NCI-H2029 (cell line): ENCODE results near the gene SMDT1.
"Not testable (repeated sequence)": the region's sequence is repeated elsewhere in the genome, so short reads cannot be mapped to it uniquely, and the experiment has no call there.

Source experiments
- DNase-seq: peaks from one replicate; lab custom pipeline; 2025; lab: John Stamatoyannopoulos, UW

The SMDT1 gene

DNA sequence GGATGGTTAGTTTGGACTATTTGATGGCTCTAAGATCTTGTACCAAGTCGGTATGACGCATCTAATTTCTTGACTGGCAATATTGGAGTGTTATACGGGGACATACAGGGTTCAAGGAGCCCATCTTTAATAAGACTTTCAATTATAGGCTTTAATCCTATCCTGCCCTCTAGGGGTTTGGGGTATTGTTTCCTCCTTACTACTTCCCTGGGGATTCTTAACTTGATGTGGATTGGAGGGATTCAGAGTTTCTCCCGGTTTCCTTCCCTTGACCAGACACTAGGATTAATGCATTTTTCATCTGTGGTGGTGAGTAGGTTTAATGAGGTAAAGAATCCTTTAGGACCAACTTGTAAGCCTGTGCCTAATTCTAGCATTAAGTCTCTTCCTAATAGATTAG, 32.3 kb downstream of the SMDT1 start:
- no peak for DNase-seq

GRCh38 chr22:42112793-42113192, 33.3 kb downstream of the SMDT1 start:
- DNase-seq, result not testable (repeated sequence)

DNA sequence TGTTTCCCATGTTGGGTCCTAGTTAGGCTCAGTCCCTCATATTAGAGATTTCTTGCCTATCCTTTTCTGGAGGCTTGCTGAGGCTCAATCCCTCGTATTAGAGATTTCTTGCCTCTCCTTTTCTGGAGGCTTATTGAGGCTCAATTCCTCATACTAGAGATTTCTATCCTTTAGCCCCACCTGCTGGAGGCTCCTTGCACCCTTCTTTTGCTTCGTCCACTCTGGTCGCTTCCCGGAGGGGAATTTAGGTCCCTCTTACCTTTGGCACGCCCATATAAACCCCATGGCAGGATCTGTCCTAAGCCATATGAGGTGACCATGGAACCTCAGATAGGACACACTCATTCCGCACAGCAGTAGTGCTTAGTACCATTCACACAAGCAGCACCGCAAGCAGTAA, 35.2 kb downstream of the SMDT1 start:
- no peak for DNase-seq

DNA sequence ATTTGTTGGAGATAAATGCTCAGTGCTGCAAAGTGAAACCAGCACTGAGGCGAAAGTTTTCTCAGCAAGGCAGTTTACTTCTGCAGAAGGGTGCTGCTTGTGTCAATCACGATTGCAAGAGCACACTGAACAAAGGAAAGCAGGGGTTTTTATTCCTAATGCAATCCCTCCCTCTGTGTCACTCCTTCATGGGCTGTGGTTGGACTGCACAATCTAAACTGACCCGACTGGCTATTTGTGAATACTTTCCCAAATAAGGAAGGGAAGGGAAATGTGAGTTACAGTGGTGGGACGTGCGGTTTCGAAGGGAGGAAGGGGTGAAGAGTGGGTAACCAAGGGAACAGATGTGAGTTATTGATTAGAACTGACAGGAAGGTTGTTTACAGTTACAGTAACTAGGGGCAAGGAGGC, 35.9 kb downstream of the SMDT1 start:
- not testable (repeated sequence) for DNase-seq

DNA sequence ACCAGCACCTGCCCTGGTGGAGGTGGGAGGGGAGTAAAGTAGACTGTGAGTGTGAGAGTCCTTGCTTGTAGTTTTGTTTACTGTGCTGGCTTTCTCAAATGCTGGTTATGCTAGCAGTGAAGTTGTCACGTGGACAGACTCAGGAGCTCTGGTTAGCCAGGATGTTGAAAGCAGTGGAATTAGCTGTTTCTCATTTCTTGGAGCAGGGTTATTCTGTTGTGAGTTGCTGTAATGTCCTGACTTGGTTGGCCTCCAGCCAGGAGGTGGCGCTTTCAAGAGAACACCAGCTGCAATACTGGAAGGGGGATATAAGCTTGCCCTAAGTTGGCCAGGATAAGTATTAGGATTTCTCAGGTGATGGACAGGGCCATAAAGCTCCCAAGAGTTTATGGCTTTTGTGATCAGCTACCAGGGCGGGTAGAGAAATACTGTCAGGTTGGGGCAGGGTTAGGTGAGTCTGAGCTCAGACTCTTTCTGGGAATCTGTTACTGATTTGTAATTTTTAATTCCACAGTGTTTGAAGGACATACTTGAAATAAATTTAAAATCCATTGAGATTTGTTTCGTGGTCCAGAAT, 37.4 kb downstream of the SMDT1 start:
- DNase-seq, result no peak

- DNase-seq, result not testable (repeated sequence)
Observed at GRCh38 chr22:42120231-42121021, 40.9 kb downstream of the SMDT1 start.

GRCh38 chr22:42123529-42123928, 44.0 kb downstream of the SMDT1 start:
- not testable (repeated sequence) for DNase-seq

GRCh38 chr22:42127606-42128005, 48.1 kb downstream of the SMDT1 start:
- no peak for DNase-seq

GRCh38 chr22:42128007-42128406, 48.5 kb downstream of the SMDT1 start:
- DNase-seq, result not testable (repeated sequence)

- DNase-seq, result peak; percentile 33
Observed at GRCh38 chr22:42128776-42129694, 49.5 kb downstream of the SMDT1 start.

DNA sequence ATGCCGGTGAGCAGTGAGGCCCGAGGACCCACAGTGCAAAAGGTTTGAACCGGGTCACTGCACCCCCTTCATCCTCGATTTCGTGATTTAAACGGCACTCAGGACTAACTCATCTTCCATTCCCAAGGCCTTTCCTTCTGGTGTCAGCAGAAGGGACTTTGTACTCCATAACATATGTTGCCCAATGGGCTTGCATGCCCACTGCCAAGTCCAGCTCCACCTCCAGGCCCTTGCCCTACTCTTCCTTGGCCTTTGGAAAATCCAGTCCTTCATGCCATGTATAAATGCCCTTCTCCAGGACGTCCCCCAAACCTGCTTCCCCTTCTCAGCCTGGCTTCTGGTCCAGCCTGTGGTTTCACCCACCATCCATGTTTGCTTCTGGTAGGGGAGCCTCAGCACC, 50.7 kb downstream of the SMDT1 start:
- not testable (repeated sequence) for DNase-seq

DNA sequence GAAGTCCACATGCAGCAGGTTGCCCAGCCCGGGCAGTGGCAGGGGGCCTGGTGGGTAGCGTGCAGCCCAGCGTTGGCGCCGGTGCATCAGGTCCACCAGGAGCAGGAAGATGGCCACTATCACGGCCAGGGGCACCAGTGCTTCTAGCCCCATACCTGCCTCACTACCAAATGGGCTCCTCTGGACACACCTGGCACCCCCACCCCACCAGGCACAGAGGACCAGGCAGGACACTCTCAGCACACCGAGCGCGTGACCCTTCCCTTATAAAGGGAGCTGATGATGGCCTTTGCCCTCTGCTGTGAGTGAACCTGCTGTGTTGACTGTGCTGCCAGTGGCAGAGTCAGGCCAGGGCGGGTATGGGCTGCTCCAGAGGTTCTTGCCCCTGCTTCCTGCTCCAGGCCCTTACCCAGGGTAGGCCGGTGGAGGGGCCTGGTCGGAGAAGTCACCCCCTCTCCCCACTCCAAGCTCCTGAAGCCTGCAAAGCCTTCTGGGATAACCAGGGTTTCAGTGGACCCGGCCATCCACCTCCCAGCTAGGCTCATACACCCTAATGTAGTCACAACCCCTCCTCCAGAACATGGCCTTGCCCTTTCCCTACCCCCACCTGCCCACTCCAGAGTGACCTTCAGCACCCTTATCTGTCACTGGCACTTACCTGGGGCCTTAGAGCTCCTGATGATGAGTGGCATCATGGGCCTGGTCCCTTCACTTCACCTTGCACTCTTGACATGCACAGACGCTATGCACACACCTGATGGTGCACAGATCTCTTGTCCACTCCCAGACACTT, 51.3 kb downstream of the SMDT1 start, which contains the start of gene CYP2D6:
Gene CYP2D6 (minus strand): TSS at position 172 of the 793 bp plus-strand sequence. CDS start 19 bp downstream, at position 153.
- DNase-seq, result not testable (repeated sequence)

- DNase-seq, result no peak
Observed at GRCh38 chr22:42131562-42131961, 52.1 kb downstream of the SMDT1 start.

GRCh38 chr22:42132457-42132856, 53.0 kb downstream of the SMDT1 start:
- DNase-seq, result peak; percentile 66
